SK-N-SH (cell line): ENCODE measurements around the gene DNAJC18. TPM values are rescaled to one million over a fixed set of nuclear protein-coding genes. Genes with fewer than 3 reads are reported as not detected.

Source experiments
- CTCF ChIA-PET: fragments of 300-600, 350-600 bp; formaldehyde crosslinking; extraction: SDS; loops from one replicate; lab custom pipeline; 2021; lab: Yijun Ruan, JAX
- POLR2A ChIA-PET: fragments of 350-600 bp; sonication (Branson Sonifier 250); formaldehyde crosslinking; extraction: SDS; loops from one replicate; lab custom pipeline; 2020; ENCODE audit warnings: antibody characterized with exemption, inconsistent platforms; lab: Yijun Ruan, JAX
- DNase-seq: peaks from one replicate; pipeline ENCODE4 v3.0.0; 2012
- H2AFZ ChIP-seq: fragments of 200-600 bp; sonication (generic); 2 replicates; pipeline ENCODE4 v1.8.1; 2016; ENCODE audit warnings: antibody characterized with exemption, mild to moderate bottlenecking, low read depth
- H3F3A ChIP-seq: fragments of 200-600 bp; sonication (generic); replicated peaks from 2 replicates; pipeline ENCODE3; 2016; ENCODE audit warnings: antibody characterized with exemption, mild to moderate bottlenecking; ENCODE audit not compliant: insufficient read depth
- H3K27ac ChIP-seq, 2 experiments: fragments of 200-500 bp in 1 of 2; fragments of 200-600 bp in 1 of 2; sonication (Bioruptor generic) in 1 of 2; sonication (generic), shearing (Covaris generic) in 1 of 2; 2 replicates each; pipeline versions ENCODE4 v1.5.1 to v1.6.1; 2014 to 2016; ENCODE audit warnings: low read depth in 2 of 2, inconsistent platforms in 1 of 2, low read length in 1 of 2, mild to moderate bottlenecking in 1 of 2, mixed read lengths in 1 of 2
- H3K27me3 ChIP-seq: fragments of 200-600 bp; sonication (generic), shearing (Covaris generic); 2 replicates; pipeline ENCODE4 v1.6.1; 2016; ENCODE audit warnings: mixed run types; ENCODE audit not compliant: insufficient read depth
- H3K36me3 ChIP-seq, 2 experiments: fragments of 200-500 bp in 1 of 2; fragments of 200-600 bp in 1 of 2; sonication (Bioruptor generic) in 1 of 2; sonication (generic) in 1 of 2; replicated peaks in 1 of 2; 2 replicates each; pipeline versions ENCODE3 to v1.5.1; 2014 to 2016; ENCODE audit warnings: low read length in 1 of 2, mild to moderate bottlenecking in 1 of 2; ENCODE audit not compliant: insufficient read depth in 2 of 2, control insufficient read depth in 1 of 2
- H3K4me1 ChIP-seq, 2 experiments: fragments of 200-500 bp in 1 of 2; fragments of 200-600 bp in 1 of 2; sonication (Bioruptor generic) in 1 of 2; sonication (generic), shearing (Covaris generic) in 1 of 2; 2 replicates each; pipeline versions ENCODE4 v1.5.1 to v1.6.1; 2014 to 2016; ENCODE audit warnings: low read depth in 1 of 2, low read length in 1 of 2, mixed run types in 1 of 2; ENCODE audit not compliant: insufficient read depth in 2 of 2, control insufficient read depth in 1 of 2
- H3K4me2 ChIP-seq: fragments of 200-600 bp; sonication (generic), shearing (Covaris generic); 2 replicates; pipeline ENCODE4 v1.6.1; 2017; ENCODE audit warnings: mixed run types
- H3K4me3 ChIP-seq, 2 experiments: fragments of 200-500 bp in 1 of 2; fragments of 200-600 bp in 1 of 2; sonication (Bioruptor generic) in 1 of 2; sonication (generic), shearing (Covaris generic) in 1 of 2; 2 replicates each; pipeline versions ENCODE4 v1.5.1 to v1.8.1; 2014 to 2016; ENCODE audit warnings: low read depth in 2 of 2, inconsistent platforms in 1 of 2, low read length in 1 of 2, mild to moderate bottlenecking in 1 of 2, mixed read lengths in 1 of 2, moderate library complexity in 1 of 2
- H3K79me2 ChIP-seq: fragments of 200-600 bp; sonication (generic); 2 replicates; pipeline ENCODE4 v1.8.1; 2017; ENCODE audit warnings: mild to moderate bottlenecking; ENCODE audit not compliant: insufficient read depth
- H3K9ac ChIP-seq: fragments of 200-600 bp; sonication (generic); 2 replicates; pipeline ENCODE4 v1.6.1; 2017; ENCODE audit warnings: mixed run types
- H3K9me2 ChIP-seq: fragments of 200-600 bp; sonication (generic); 2 replicates; pipeline ENCODE4 v1.6.1; 2017; ENCODE audit warnings: mixed run types
- H3K9me3 ChIP-seq: fragments of 200-600 bp; sonication (generic); 2 replicates; pipeline ENCODE4 v1.6.1; 2017; ENCODE audit warnings: mixed run types, mild to moderate bottlenecking, moderate library complexity
- H4K20me1 ChIP-seq: fragments of 200-600 bp; sonication (generic); 2 replicates; pipeline ENCODE4 v1.6.1; 2017; ENCODE audit warnings: mild to moderate bottlenecking, mixed run types; ENCODE audit not compliant: insufficient read depth
- CHD2 ChIP-seq: fragments of 150-350 bp; IDR thresholded peaks from 2 replicates; pipeline ENCODE4 v1.6.1; 2018; ENCODE audit warnings: low read length; ENCODE audit not compliant: partially characterized antibody
- EP300 ChIP-seq, 2 experiments: IDR thresholded peaks; 2 replicates each; pipeline versions ENCODE4 v1.4.0 to v1.6.1; 2012; ENCODE audit warnings: borderline replicate concordance in 1 of 2, low read depth in 1 of 2, low read length in 1 of 2
- FOXJ3 ChIP-seq: sonication (generic); formaldehyde crosslinking; IDR thresholded peaks from 2 replicates; pipeline ENCODE4 v1.5.1; 2020; ENCODE audit warnings: mild to moderate bottlenecking, missing genetic modification reagents
- GABPA ChIP-seq: IDR thresholded peaks from 2 replicates; pipeline ENCODE4 v1.4.0; 2012; ENCODE audit warnings: low read depth, mild to moderate bottlenecking
- MEF2A ChIP-seq: IDR thresholded peaks from 2 replicates; pipeline ENCODE4 v1.4.0; 2012; ENCODE audit warnings: low read depth, borderline replicate concordance
- MXI1 ChIP-seq: IDR thresholded peaks from 2 replicates; pipeline ENCODE4 v1.6.1; 2012; ENCODE audit warnings: mild to moderate bottlenecking, low read depth, low read length, improper control_type of control experiment
- NFIC ChIP-seq: IDR thresholded peaks from 2 replicates; pipeline ENCODE4 v1.4.0; 2012; ENCODE audit warnings: borderline replicate concordance
- NRF1 ChIP-seq: IDR thresholded peaks from 2 replicates; pipeline ENCODE4 v1.6.1; 2012; ENCODE audit warnings: low read depth, mild to moderate bottlenecking, low read length
- POLR2AphosphoS5 ChIP-seq: IDR thresholded peaks from 2 replicates; pipeline ENCODE4 v1.6.1; 2012; ENCODE audit warnings: low read depth, low read length
- RAD21 ChIP-seq: IDR thresholded peaks from 2 replicates; pipeline ENCODE4 v1.6.1; 2012; ENCODE audit warnings: mild to moderate bottlenecking, low read length
- RFX5 ChIP-seq: IDR thresholded peaks from 2 replicates; pipeline ENCODE4 v1.6.1; 2012; ENCODE audit warnings: mild to moderate bottlenecking, improper control_type of control experiment, low read length
- SMC3 ChIP-seq: IDR thresholded peaks from 2 replicates; pipeline ENCODE4 v1.6.1; 2012; ENCODE audit warnings: low read depth, low read length, improper control_type of control experiment
- TAF1 ChIP-seq: IDR thresholded peaks from 2 replicates; pipeline ENCODE4 v1.6.1; 2012; ENCODE audit warnings: low read depth, mild to moderate bottlenecking, low read length, moderate library complexity, borderline replicate concordance
- USF1 ChIP-seq: IDR thresholded peaks from 2 replicates; pipeline ENCODE4 v1.4.0; 2012; ENCODE audit warnings: low read depth, borderline replicate concordance
- WGBS: methylation state at CpG from one replicate; pipeline ENCODE4 v1.1.6; 2017; ENCODE audit warnings: low lambda C conversion rate; 5-methylcytosine and 5-hydroxymethylcytosine counted together
- polyA plus RNA-seq, 3 experiments: library from polyadenylated mRNA; depleted of rRNA; stranded (reverse); fragments of >200 nt; gene quantifications; 2 replicates each; pipeline ENCODE4 v1.2.3, GENCODE V29; 2012
- TF ChIP-seq, protein P1 (sequence below): IDR thresholded peaks from 2 replicates; pipeline ENCODE4; 2012
- TF ChIP-seq, protein P2 (sequence below): IDR thresholded peaks from 2 replicates; pipeline ENCODE4 v1.6.1; 2012; ENCODE audit warnings: mild to moderate bottlenecking, low read depth, low read length, moderate library complexity
- TF ChIP-seq, protein P3 (sequence below): fragments of 150-350 bp; IDR thresholded peaks from 2 replicates; pipeline ENCODE4 v1.6.1; 2016; ENCODE audit warnings: mild to moderate bottlenecking, low read depth, low read length
- TF ChIP-seq, protein P4 (sequence below): fragments of 200-600 bp; sonication (generic); IDR thresholded peaks from 2 replicates; pipeline ENCODE4 v1.6.1; 2017; ENCODE audit warnings: antibody characterized with exemption, mild to moderate bottlenecking, moderate library complexity

DNAJC18 gene
- polyA plus RNA-seq, 1 of the 3 experiments (the other 2 are of a cell fraction) = 7.4 TPM

DNA sequence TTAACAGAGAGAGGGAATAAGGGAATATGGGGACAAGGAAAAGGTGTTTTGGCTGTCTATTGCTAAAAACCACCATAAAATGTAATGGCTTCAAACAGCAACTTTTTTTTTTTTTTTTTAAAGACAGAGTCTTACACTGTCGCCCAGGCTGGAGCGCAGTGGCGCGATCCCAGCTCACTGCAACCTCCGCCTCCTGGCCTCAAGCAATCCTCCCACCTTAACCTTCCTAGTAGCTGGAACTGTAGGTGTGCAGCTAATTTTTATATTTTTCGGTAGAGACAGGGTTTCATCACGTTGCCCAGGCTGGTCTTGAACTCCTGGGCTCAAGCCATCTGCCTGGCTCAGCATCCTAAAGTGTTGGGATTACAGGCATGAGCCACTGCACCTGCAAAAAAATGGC, 31.1 kb downstream of the DNAJC18 start:
- H3K9me3 ChIP-seq = no peaks in the 10 kb centered on the region
- no peak overlapping the region for H3K27ac ChIP-seq
- H3K4me3 ChIP-seq = no peak overlapping the region
- H3K27me3 ChIP-seq = no peaks in the 10 kb centered on the region
- ChIA-PET CTCF (interaction anchor here (1.3 to 5.7 kb wide), 3 partner anchors 15 to 106 kb away, joined by 3 to 39 read pairs (median 26); no protein-coding TSS in a partner anchor), POLR2A (no interaction called here)
- peaks cover 3 to 9% of the 10 kb centered on the region in 2 experiments for H3K36me3 ChIP-seq
- DNase-seq = no peak
- TF ChIP-seq RAD21 (no peak), NRF1 (no peak), MEF2A (no peak), CHD2 (no peak), RFX5 (no peak), FOXJ3 (CRISPR knock-in tag) (no peak), GABPA (no peak), USF1 (no peak), NFIC (no peak), SMC3 (no peak), EP300 (IDR thresholded peaks at IDR 0.05; ENCODE audit: borderline replicate concordance in 1 of 2, low read depth in 1 of 2, low read length in 1 of 2) (no peak), MXI1 (no peak), POLR2AphosphoS5 (no peak), TAF1 (no peak)
- TF ChIP-seq, protein P1, sequence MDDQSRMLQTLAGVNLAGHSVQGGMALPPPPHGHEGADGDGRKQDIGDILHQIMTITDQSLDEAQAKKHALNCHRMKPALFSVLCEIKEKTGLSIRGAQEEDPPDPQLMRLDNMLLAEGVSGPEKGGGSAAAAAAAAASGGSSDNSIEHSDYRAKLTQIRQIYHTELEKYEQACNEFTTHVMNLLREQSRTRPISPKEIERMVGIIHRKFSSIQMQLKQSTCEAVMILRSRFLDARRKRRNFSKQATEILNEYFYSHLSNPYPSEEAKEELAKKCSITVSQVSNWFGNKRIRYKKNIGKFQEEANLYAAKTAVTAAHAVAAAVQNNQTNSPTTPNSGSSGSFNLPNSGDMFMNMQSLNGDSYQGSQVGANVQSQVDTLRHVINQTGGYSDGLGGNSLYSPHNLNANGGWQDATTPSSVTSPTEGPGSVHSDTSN = no peak
- TF ChIP-seq, protein P2, sequence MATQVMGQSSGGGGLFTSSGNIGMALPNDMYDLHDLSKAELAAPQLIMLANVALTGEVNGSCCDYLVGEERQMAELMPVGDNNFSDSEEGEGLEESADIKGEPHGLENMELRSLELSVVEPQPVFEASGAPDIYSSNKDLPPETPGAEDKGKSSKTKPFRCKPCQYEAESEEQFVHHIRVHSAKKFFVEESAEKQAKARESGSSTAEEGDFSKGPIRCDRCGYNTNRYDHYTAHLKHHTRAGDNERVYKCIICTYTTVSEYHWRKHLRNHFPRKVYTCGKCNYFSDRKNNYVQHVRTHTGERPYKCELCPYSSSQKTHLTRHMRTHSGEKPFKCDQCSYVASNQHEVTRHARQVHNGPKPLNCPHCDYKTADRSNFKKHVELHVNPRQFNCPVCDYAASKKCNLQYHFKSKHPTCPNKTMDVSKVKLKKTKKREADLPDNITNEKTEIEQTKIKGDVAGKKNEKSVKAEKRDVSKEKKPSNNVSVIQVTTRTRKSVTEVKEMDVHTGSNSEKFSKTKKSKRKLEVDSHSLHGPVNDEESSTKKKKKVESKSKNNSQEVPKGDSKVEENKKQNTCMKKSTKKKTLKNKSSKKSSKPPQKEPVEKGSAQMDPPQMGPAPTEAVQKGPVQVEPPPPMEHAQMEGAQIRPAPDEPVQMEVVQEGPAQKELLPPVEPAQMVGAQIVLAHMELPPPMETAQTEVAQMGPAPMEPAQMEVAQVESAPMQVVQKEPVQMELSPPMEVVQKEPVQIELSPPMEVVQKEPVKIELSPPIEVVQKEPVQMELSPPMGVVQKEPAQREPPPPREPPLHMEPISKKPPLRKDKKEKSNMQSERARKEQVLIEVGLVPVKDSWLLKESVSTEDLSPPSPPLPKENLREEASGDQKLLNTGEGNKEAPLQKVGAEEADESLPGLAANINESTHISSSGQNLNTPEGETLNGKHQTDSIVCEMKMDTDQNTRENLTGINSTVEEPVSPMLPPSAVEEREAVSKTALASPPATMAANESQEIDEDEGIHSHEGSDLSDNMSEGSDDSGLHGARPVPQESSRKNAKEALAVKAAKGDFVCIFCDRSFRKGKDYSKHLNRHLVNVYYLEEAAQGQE = no peak
- TF ChIP-seq, protein P3, sequence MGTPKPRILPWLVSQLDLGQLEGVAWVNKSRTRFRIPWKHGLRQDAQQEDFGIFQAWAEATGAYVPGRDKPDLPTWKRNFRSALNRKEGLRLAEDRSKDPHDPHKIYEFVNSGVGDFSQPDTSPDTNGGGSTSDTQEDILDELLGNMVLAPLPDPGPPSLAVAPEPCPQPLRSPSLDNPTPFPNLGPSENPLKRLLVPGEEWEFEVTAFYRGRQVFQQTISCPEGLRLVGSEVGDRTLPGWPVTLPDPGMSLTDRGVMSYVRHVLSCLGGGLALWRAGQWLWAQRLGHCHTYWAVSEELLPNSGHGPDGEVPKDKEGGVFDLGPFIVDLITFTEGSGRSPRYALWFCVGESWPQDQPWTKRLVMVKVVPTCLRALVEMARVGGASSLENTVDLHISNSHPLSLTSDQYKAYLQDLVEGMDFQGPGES = no peak
- TF ChIP-seq, protein P4, sequence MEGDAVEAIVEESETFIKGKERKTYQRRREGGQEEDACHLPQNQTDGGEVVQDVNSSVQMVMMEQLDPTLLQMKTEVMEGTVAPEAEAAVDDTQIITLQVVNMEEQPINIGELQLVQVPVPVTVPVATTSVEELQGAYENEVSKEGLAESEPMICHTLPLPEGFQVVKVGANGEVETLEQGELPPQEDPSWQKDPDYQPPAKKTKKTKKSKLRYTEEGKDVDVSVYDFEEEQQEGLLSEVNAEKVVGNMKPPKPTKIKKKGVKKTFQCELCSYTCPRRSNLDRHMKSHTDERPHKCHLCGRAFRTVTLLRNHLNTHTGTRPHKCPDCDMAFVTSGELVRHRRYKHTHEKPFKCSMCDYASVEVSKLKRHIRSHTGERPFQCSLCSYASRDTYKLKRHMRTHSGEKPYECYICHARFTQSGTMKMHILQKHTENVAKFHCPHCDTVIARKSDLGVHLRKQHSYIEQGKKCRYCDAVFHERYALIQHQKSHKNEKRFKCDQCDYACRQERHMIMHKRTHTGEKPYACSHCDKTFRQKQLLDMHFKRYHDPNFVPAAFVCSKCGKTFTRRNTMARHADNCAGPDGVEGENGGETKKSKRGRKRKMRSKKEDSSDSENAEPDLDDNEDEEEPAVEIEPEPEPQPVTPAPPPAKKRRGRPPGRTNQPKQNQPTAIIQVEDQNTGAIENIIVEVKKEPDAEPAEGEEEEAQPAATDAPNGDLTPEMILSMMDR = no peak
- H3K9me2 ChIP-seq = no peaks in the 10 kb centered on the region
- H3F3A ChIP-seq = peaks cover 3% of the 10 kb centered on the region
- H3K79me2 ChIP-seq = no peaks in the 10 kb centered on the region
- 94% methylated on average over 7 of the region's 7 CpGs for WGBS
- no peaks in the 10 kb centered on the region for H4K20me1 ChIP-seq
- no peak overlapping the region for H3K4me2 ChIP-seq
- peaks cover 0 to 22% of the 10 kb centered on the region in 2 experiments; a peak in 1 of 4 replicates for H3K4me1 ChIP-seq
- H2AFZ ChIP-seq = no peak overlapping the region
- H3K9ac ChIP-seq = no peak overlapping the region
